Heart right ventricle (tissue), 16 donors: Measurements from ENCODE around the gene RAB11FIP3. TPM values are rescaled to one million over a fixed set of nuclear protein-coding genes. Genes with fewer than 3 reads are reported as not detected.

Experiments
- ATAC-seq, 8 donors: fragments of 200-7000 bp; cut with Tn5 transposase; one replicate each; pipeline ENCODE4 v1.9.1; 2020; ENCODE audit warnings: mild to moderate bottlenecking in 8 of 8, moderate library complexity in 8 of 8, moderate number of reproducible peaks in 1 of 8
- DNase-seq, 2 donors: peaks; one replicate each; pipeline ENCODE4 v3.0.0-alpha.2; 2020
- H3K27ac ChIP-seq, 10 donors: fragments of 200-600 bp; sonication (generic) in 2 of 10; one replicate each; pipeline versions ENCODE4 v1.5.0 to v1.8.0; 2020 to 2022; ENCODE audit warnings: mild to moderate bottlenecking in 3 of 10
- H3K27me3 ChIP-seq, 7 donors: fragments of 200-600 bp; one replicate each; pipeline ENCODE4 v1.8.0; 2021 to 2022; ENCODE audit warnings: mild to moderate bottlenecking in 2 of 7
- H3K36me3 ChIP-seq, 9 donors: fragments of 200-600 bp; sonication (generic) in 1 of 9; one replicate each; pipeline versions ENCODE4 v1.5.0 to v1.8.0; 2020 to 2022; ENCODE audit warnings: mild to moderate bottlenecking in 2 of 9
- H3K4me1 ChIP-seq, 9 donors: fragments of 200-600 bp; sonication (generic) in 1 of 9; one replicate each; pipeline versions ENCODE4 v1.5.0 to v1.8.0; 2020 to 2022; ENCODE audit warnings: mild to moderate bottlenecking in 4 of 9
- H3K4me3 ChIP-seq, 10 donors: fragments of 200-600 bp; sonication (generic) in 2 of 10; one replicate each; pipeline versions ENCODE4 v1.5.0 to v1.8.0; 2020 to 2022; ENCODE audit warnings: mild to moderate bottlenecking in 7 of 10, moderate library complexity in 2 of 10
- H3K9me3 ChIP-seq, 11 donors: fragments of 200-600 bp in 10 of 11; sonication (generic) in 2 of 11; one replicate each; pipeline versions ENCODE4 v1.5.0 to v1.8.0; 2013 to 2022; ENCODE audit warnings: mild to moderate bottlenecking in 2 of 11, control low read depth in 1 of 11, moderate library complexity in 1 of 11
- CTCF ChIP-seq, 9 donors: fragments of 200-600 bp; sonication (generic) in 2 of 9; IDR thresholded peaks; one replicate each; pipeline versions ENCODE4 v1.5.0 to v1.8.0; 2021 to 2022; ENCODE audit warnings: antibody characterized with exemption in 9 of 9, mild to moderate bottlenecking in 5 of 9, moderate library complexity in 1 of 9
- WGBS, 2 donors: extraction: QIAGEN DNeasy Blood & Tissue Kit; methylation state at CpG; one replicate each; pipeline ENCODE4 v1.1.7; 2013; ENCODE audit warnings: inconsistent platforms in 1 of 2; 5-methylcytosine and 5-hydroxymethylcytosine counted together
- intact Hi-C, 10 donors: fragments of 100-400 bp; cut with DNase I; formaldehyde crosslinking; loops; one replicate each; pipeline versions ENCODE4 v1.11.1 to v1.14.2; 2022
- polyA plus RNA-seq, 2 donors: library from polyadenylated mRNA; stranded (reverse); fragments of 200-250 nt; gene quantifications; one replicate each; pipeline ENCODE4 v1.2.3, GENCODE V29; 2013
- total RNA-seq, 10 donors: library from RNA; stranded (reverse); fragmentation: NEBNext Ultra II Directional in 3 of 10; extraction: Animal tissue kit (Norgen Biotek cat#: 25700) in 3 of 10; gene quantifications; one replicate each; pipeline versions ENCODE4 v1.2.1 to v1.2.4, GENCODE V29; 2021 to 2023
- donor health status: Arrhythmogenic right ventricular cardiomyopathy.
- donor health status: ischemic (EF 13 %, LVEDD 7.1; RV severe dilation, severe dysfunction).
- donor health status: healthy with polysubstance abuse.
- donor health status: DM: no; HTN: yes; CAD: no.
- donor health status: DM: no; HTN: no; CAD: no.
- donor health status: ischemic (EF 25% LVEDD 6.9; RV normal size, moderate dysfunction).
- donor health status: ischemic (EF 25% LVEDD 5.7; RV mildly dilated, moderate dysfunction).
- donor health status: healthy.
- donor health status: DM: yes; HTN: yes; CAD: no.
- donor health status: Ischemic cardiomyopathy.
- donor health status: ischemic (EF 35%, LVEDD 5.7; RV mildly dilated, moderate dysfunction).
- donor health status: nonischemic (EF 11% LVEDD 7.7; RV severe dilation, severe dysfunction).
- donor health status: DM: yes; HTN: yes; CAD: no.
- donor health status: PGD.
- donor health status: ischemic (EF 29% LVEDD 5.4; RV normal size, mild dysfunction).
- donor health status: nonischemic (EF 23%, LVEDD 6.1; RV moderate dilation, normal function).

RAB11FIP3 gene
- total and polyA plus RNA-seq, 12 donors, result 16.6 to 40.3 (median 29.1) TPM

GRCh38 chr16:534135-534534, 108.7 kb downstream of the RAB11FIP3 start:
- ATAC-seq, result no peak
- H3K4me1 ChIP-seq, result peaks cover 5 to 55% (median 26%) of the 10 kb centered on the region in 9 donors

GRCh38 chr16:534856-535445, 109.5 kb downstream of the RAB11FIP3 start:
- Histone ChIP-seq H3K4me1 (peaks cover 0 to 47% (median 18%) of the 10 kb centered on the region in 9 donors), H3K36me3 (peaks cover 0 to 33% (median 0%) of the 10 kb centered on the region in 9 donors), H3K27ac (no peak overlapping the region), H3K27me3 (no peaks in the 10 kb centered on the region), H3K9me3 (no peaks in the 10 kb centered on the region), H3K4me3 (no peak overlapping the region)
- intact Hi-C loops, result no loop called here
- no peak for TF ChIP-seq CTCF (IDR thresholded peaks at IDR 0.05)
- DNase-seq, result no peak
- 93% methylated on average over 27 of the region's 27 CpGs for WGBS, 2 donors
- ATAC-seq, result peak in 1 of 8 donors; percentile 2

More at GRCh38 chr16:534135-534534, 108.7 kb downstream of the RAB11FIP3 start:
- H3K27me3 ChIP-seq, result no peaks in the 10 kb centered on the region
- no peak for TF ChIP-seq CTCF (IDR thresholded peaks at IDR 0.05)
- no peak overlapping the region for H3K27ac ChIP-seq
- no peak for DNase-seq
- intact Hi-C loops, result no loop called here
- H3K36me3 ChIP-seq, result peaks cover 0 to 26% (median 0%) of the 10 kb centered on the region in 9 donors
- H3K4me3 ChIP-seq, result no peak overlapping the region
- 80 to 88% methylated on average over 21 of the region's 21 CpGs for WGBS, 2 donors
- no peaks in the 10 kb centered on the region for H3K9me3 ChIP-seq

- no peak for TF ChIP-seq CTCF (IDR thresholded peaks at IDR 0.05)
- ATAC-seq (peak in 3 of 8 donors; percentile 10 to 53 (median 18)), DNase-seq (no peak)
- Histone ChIP-seq H3K9me3 (no peaks in the 10 kb centered on the region), H3K4me3 (no peak overlapping the region), H3K27ac (no peak overlapping the region), H3K27me3 (no peaks in the 10 kb centered on the region), H3K36me3 (peaks cover 0 to 37% (median 0%) of the 10 kb centered on the region in 9 donors), H3K4me1 (peaks cover 0 to 39% (median 12%) of the 10 kb centered on the region in 9 donors)
- intact Hi-C loops, result no loop called here
- 89% methylated on average over 37 to 39 of the region's 39 CpGs for WGBS, 2 donors
Measured at GRCh38 chr16:535446-536405, 110.3 kb downstream of the RAB11FIP3 start.

GRCh38 chr16:536746-537145, 111.3 kb downstream of the RAB11FIP3 start:
- H3K4me1 ChIP-seq, result peaks cover 0 to 32% (median 12%) of the 10 kb centered on the region in 9 donors
- no peaks in the 10 kb centered on the region for H3K27me3 ChIP-seq
- WGBS, 2 donors, result 92 to 94% methylated on average over 17 of the region's 17 CpGs
- no peak overlapping the region for H3K4me3 ChIP-seq
- DNase-seq (no peak), ATAC-seq (no peak)
- H3K27ac ChIP-seq, result no peak overlapping the region
- H3K9me3 ChIP-seq, result no peaks in the 10 kb centered on the region
- no peak for TF ChIP-seq CTCF (IDR thresholded peaks at IDR 0.05)
- H3K36me3 ChIP-seq, result peaks cover 0 to 40% (median 0%) of the 10 kb centered on the region in 9 donors
- intact Hi-C loops, result no loop called here
